ENCODE data around the gene CNNM2.

- TF ChIP-seq CTCF (conservative IDR thresholded peaks at IDR 0.05) (no peak), ZFX (IDR thresholded peaks at IDR 0.05) (no peak)
Observed at GRCh38 chr10:102880256-102880655, 37.8 kb upstream of the CNNM2 start.
